GM18526 (cell line): ENCODE measurements around the gene MAP9.

Experiments
- POLR2A ChIP-seq: IDR thresholded peaks from 3 replicates; pipeline ENCODE4 v1.6.1; 2011; ENCODE audit not compliant: insufficient read length; ENCODE audit errors: extremely low read depth

MAP9 gene

GRCh38 chr4:155383541-155383940 lies 6.8 kb upstream of the MAP9 start:
- TF ChIP-seq POLR2A: no peak

GRCh38 chr4:155377276-155377675 lies 511 bp upstream of the MAP9 start:
- no peak for TF ChIP-seq POLR2A

GRCh38 chr4:155371432-155372043 lies 5.2 kb downstream of the MAP9 start:
- no peak for TF ChIP-seq POLR2A

- TF ChIP-seq POLR2A: no peak
These were observed 9.2 kb downstream of the MAP9 start for GRCh38 chr4:155367608-155368007.

- no peak for TF ChIP-seq POLR2A
These were observed 22.7 kb downstream of the MAP9 start for GRCh38 chr4:155353923-155354540.

- no peak for TF ChIP-seq POLR2A
These were observed 34.6 kb downstream of the MAP9 start for GRCh38 chr4:155342142-155342541.

GRCh38 chr4:155339999-155340398 lies 36.8 kb downstream of the MAP9 start:
- no peak for TF ChIP-seq POLR2A

GRCh38 chr4:155339588-155339987 lies 37.2 kb downstream of the MAP9 start:
- TF ChIP-seq POLR2A: no peak

- no peak for TF ChIP-seq POLR2A
These were observed 38.6 kb downstream of the MAP9 start for GRCh38 chr4:155338196-155338595.

GRCh38 chr4:155336242-155336641 lies 40.5 kb downstream of the MAP9 start:
- no peak for TF ChIP-seq POLR2A

GRCh38 chr4:155331478-155331877 lies 45.3 kb downstream of the MAP9 start:
- TF ChIP-seq POLR2A: no peak

- no peak for TF ChIP-seq POLR2A
These were observed 54.0 kb downstream of the MAP9 start for GRCh38 chr4:155322782-155323181.

GRCh38 chr4:155321006-155321405 lies 55.8 kb downstream of the MAP9 start:
- TF ChIP-seq POLR2A: no peak

- no peak for TF ChIP-seq POLR2A
These were observed 57.2 kb downstream of the MAP9 start for GRCh38 chr4:155319516-155319915.

- TF ChIP-seq POLR2A: no peak
These were observed 69.0 kb downstream of the MAP9 start for GRCh38 chr4:155307731-155308277.

- no peak for TF ChIP-seq POLR2A
These were observed 71.1 kb downstream of the MAP9 start for GRCh38 chr4:155305619-155306018.

- no peak for TF ChIP-seq POLR2A
These were observed 72.4 kb downstream of the MAP9 start for GRCh38 chr4:155304375-155304774.

- TF ChIP-seq POLR2A: no peak
These were observed 77.7 kb downstream of the MAP9 start for GRCh38 chr4:155299103-155299502.
